GM10266 (cell line): ENCODE results near the gene APH1B.

Experiments used
- DNase-seq: peaks from one replicate; pipeline ENCODE4 v3.0.0; 2012; ENCODE audit errors: extremely low spot score
- CTCF ChIP-seq: IDR thresholded peaks from 2 replicates; pipeline ENCODE4 v1.5.1; 2012; ENCODE audit warnings: mild to moderate bottlenecking, low read depth; ENCODE audit not compliant: control insufficient read depth, insufficient read depth; ENCODE audit errors: missing control alignments

The APH1B gene

GRCh38 chr15:63263519-63263918, 13.9 kb upstream of the APH1B start:
- no peak for TF ChIP-seq CTCF
- no peak for DNase-seq

- no peak for TF ChIP-seq CTCF
- DNase-seq = no peak
Observed at GRCh38 chr15:63264688-63265293, 12.6 kb upstream of the APH1B start.

GRCh38 chr15:63274427-63274826, 3.0 kb upstream of the APH1B start:
- no peak for TF ChIP-seq CTCF
- DNase-seq = no peak

- no peak for DNase-seq
- TF ChIP-seq CTCF = no peak
Observed at GRCh38 chr15:63276342-63277037, 915 bp upstream of the APH1B start.

- no peak for DNase-seq
- TF ChIP-seq CTCF = no peak
Observed at GRCh38 chr15:63277893-63278456, 570 bp downstream of the APH1B start.

GRCh38 chr15:63283126-63283525, 5.7 kb downstream of the APH1B start:
- DNase-seq = no peak

More at GRCh38 chr15:63283126-63283525, 5.7 kb downstream of the APH1B start:
- TF ChIP-seq CTCF = no peak
